T-helper 2 cell (primary cell): ENCODE measurements around the gene TOP3A.
"Not testable (repeated sequence)": the region's sequence is repeated elsewhere in the genome, so short reads cannot be mapped to it uniquely, and the experiment has no call there.

Experiments
- DNase-seq, 5 experiments: peaks; one replicate each; pipeline versions ENCODE4 v3.0.0 to v3.0.0-alpha.2; 2012 to 2022

Gene TOP3A

GRCh38 chr17:18324140-18325050 is 9.6 kb upstream of the TOP3A start:
- no peak for DNase-seq

- no peak for DNase-seq
These were observed 8.8 kb upstream of the TOP3A start for GRCh38 chr17:18323507-18324139.

GRCh38 chr17:18323007-18323406 is 8.2 kb upstream of the TOP3A start:
- DNase-seq = no peak

GRCh38 chr17:18322522-18322921 is 7.7 kb upstream of the TOP3A start:
- DNase-seq = no peak

- no peak for DNase-seq
These were observed 6.5 kb upstream of the TOP3A start for GRCh38 chr17:18321309-18321708.

GRCh38 chr17:18320301-18320700 is 5.5 kb upstream of the TOP3A start:
- DNase-seq = no peak

- peak in 1 of 5 experiments; percentile 46 for DNase-seq
These were observed 4.9 kb upstream of the TOP3A start for GRCh38 chr17:18319604-18320256.

- no peak for DNase-seq
These were observed 4.1 kb upstream of the TOP3A start for GRCh38 chr17:18318771-18319450.

- DNase-seq = no peak
These were observed 3.3 kb upstream of the TOP3A start for GRCh38 chr17:18318117-18318516.

GRCh38 chr17:18315961-18316360 is 1.2 kb upstream of the TOP3A start:
- DNase-seq = no peak

- peak in 2 of 5 experiments; percentile 31 to 85 for DNase-seq
These were observed 748 bp upstream of the TOP3A start for GRCh38 chr17:18315562-18315922.

GRCh38 chr17:18314059-18314730 is 599 bp downstream of the TOP3A start:
- peak in 1 of 5 experiments; percentile 15 for DNase-seq

GRCh38 chr17:18309202-18309601 is 5.6 kb downstream of the TOP3A start:
- no peak for DNase-seq

- not testable (repeated sequence) for DNase-seq
These were observed 11.6 kb downstream of the TOP3A start for GRCh38 chr17:18303206-18303605.

- DNase-seq = no peak
These were observed 13.9 kb downstream of the TOP3A start for GRCh38 chr17:18300725-18301480.

- DNase-seq = not testable (repeated sequence)
These were observed 16.7 kb downstream of the TOP3A start for GRCh38 chr17:18298061-18298460.

GRCh38 chr17:18291718-18292540 is 22.9 kb downstream of the TOP3A start:
- no peak for DNase-seq

- no peak for DNase-seq
These were observed 29.5 kb downstream of the TOP3A start for GRCh38 chr17:18285296-18285695.

- DNase-seq = no peak
These were observed 33.0 kb downstream of the TOP3A start for GRCh38 chr17:18281788-18282187.

GRCh38 chr17:18280766-18281371 is 33.9 kb downstream of the TOP3A start:
- no peak for DNase-seq
